Smooth muscle cell (in vitro differentiated cells): ENCODE data around the gene SLC35B1. TPM values are rescaled to one million over a fixed set of nuclear protein-coding genes. Genes with fewer than 3 reads are reported as not detected.
"Not testable (repeated sequence)": the region's sequence is repeated elsewhere in the genome, so short reads cannot be mapped to it uniquely, and the experiment has no call there.

Experiments
- DNase-seq: peaks from one replicate; lab custom pipeline; 2025; ENCODE audit not compliant: unreplicated experiment; lab: John Stamatoyannopoulos, UW
- H2AFZ ChIP-seq: fragments of 200-600 bp; sonication (generic); 2 replicates; pipeline ENCODE4 v1.6.0; 2016; ENCODE audit warnings: antibody characterized with exemption, low read depth, mild to moderate bottlenecking
- H3F3A ChIP-seq: fragments of 200-600 bp; sonication (generic); 2 replicates; pipeline ENCODE4 v1.6.0; 2017; ENCODE audit warnings: antibody characterized with exemption, low read depth
- H3K27ac ChIP-seq: fragments of 200-600 bp; sonication (generic); 2 replicates; pipeline ENCODE4 v1.5.1; 2016; ENCODE audit warnings: low read depth, mild to moderate bottlenecking
- H3K27me3 ChIP-seq: fragments of 200-600 bp; sonication (generic); 2 replicates; pipeline ENCODE4 v1.6.1; 2016; ENCODE audit warnings: low read depth, mild to moderate bottlenecking
- H3K36me3 ChIP-seq: fragments of 200-600 bp; sonication (generic); 2 replicates; pipeline ENCODE4 v1.5.1; 2016; ENCODE audit warnings: low read depth
- H3K4me1 ChIP-seq: fragments of 200-600 bp; sonication (generic); 2 replicates; pipeline ENCODE4 v1.5.1; 2016; ENCODE audit warnings: low read depth
- H3K4me2 ChIP-seq: fragments of 200-600 bp; sonication (generic); 2 replicates; pipeline ENCODE4 v1.6.0; 2016; ENCODE audit warnings: mild to moderate bottlenecking
- H3K4me3 ChIP-seq: fragments of 200-600 bp; sonication (generic); 2 replicates; pipeline ENCODE4 v1.5.1; 2016; ENCODE audit warnings: mild to moderate bottlenecking
- H3K79me2 ChIP-seq: fragments of 200-600 bp; sonication (generic); 2 replicates; pipeline ENCODE4 v1.6.0; 2016; ENCODE audit warnings: low read depth, mild to moderate bottlenecking
- H3K9ac ChIP-seq: fragments of 200-600 bp; sonication (generic); 2 replicates; pipeline ENCODE4 v1.6.0; 2016; ENCODE audit warnings: low read depth
- H3K9me3 ChIP-seq: fragments of 200-600 bp; sonication (generic); replicated peaks from 2 replicates; pipeline ENCODE4 v1.5.1; 2016; ENCODE audit warnings: low read depth
- H4K20me1 ChIP-seq: fragments of 200-600 bp; sonication (generic); 2 replicates; pipeline ENCODE4 v1.6.0; 2016; ENCODE audit warnings: low read depth
- WGBS: methylation state at CpG from one replicate; pipeline ENCODE4 v1.1.7; 2016; ENCODE audit warnings: low lambda C conversion rate; 5-methylcytosine and 5-hydroxymethylcytosine counted together
- polyA plus RNA-seq: library from polyadenylated mRNA; unstranded; fragments of >200 nt; fragmentation: Nextera tagmentation; extraction: Ambion mirVana; gene quantifications from 2 replicates; pipeline ENCODE4 v1.2.1, GENCODE V29; 2016
- total RNA-seq: library from RNA; depleted of rRNA; stranded (reverse); fragments of >200 nt; gene quantifications from 2 replicates; pipeline ENCODE4 v1.2.3, GENCODE V29; 2014
- TF ChIP-seq, protein P1 (sequence below): fragments of 200-600 bp; sonication (generic); IDR thresholded peaks from 2 replicates; pipeline ENCODE4 v1.5.1; 2017; ENCODE audit warnings: borderline replicate concordance, mild to moderate bottlenecking, antibody characterized with exemption; ENCODE audit not compliant: insufficient read depth, poor library complexity, severe bottlenecking

SLC35B1 gene
- total and polyA plus RNA-seq, 2 experiments from 2014 or later: 98.9 to 126 TPM

DNA sequence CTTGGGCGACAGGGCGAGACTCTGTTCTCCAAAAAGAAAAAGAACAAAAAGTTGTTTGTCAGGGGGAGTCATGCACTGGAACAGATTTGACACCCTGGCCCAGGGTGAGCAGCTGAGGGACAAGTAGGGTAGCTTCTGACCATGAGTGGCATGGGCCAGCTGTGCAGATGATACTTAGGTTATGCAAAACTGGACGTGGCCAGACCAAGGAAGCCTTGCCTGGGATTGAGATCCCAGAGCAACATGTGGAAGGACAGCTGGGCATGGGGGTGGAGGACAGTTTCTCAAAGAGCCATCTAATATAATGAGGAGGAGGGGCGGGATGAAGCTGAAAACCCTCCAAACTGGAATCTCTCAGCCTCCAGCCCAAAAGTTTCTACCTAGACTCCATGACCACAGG, 19.6 kb upstream of the SLC35B1 start:
- H3F3A ChIP-seq: no peaks in the 10 kb centered on the region
- H3K4me2 ChIP-seq: no peak overlapping the region
- H3K9me3 ChIP-seq: no peaks in the 10 kb centered on the region
- no peak overlapping the region for H3K4me3 ChIP-seq
- no peaks in the 10 kb centered on the region for H3K4me1 ChIP-seq
- no peak for DNase-seq
- no peaks in the 10 kb centered on the region for H3K79me2 ChIP-seq
- TF ChIP-seq, protein P1, sequence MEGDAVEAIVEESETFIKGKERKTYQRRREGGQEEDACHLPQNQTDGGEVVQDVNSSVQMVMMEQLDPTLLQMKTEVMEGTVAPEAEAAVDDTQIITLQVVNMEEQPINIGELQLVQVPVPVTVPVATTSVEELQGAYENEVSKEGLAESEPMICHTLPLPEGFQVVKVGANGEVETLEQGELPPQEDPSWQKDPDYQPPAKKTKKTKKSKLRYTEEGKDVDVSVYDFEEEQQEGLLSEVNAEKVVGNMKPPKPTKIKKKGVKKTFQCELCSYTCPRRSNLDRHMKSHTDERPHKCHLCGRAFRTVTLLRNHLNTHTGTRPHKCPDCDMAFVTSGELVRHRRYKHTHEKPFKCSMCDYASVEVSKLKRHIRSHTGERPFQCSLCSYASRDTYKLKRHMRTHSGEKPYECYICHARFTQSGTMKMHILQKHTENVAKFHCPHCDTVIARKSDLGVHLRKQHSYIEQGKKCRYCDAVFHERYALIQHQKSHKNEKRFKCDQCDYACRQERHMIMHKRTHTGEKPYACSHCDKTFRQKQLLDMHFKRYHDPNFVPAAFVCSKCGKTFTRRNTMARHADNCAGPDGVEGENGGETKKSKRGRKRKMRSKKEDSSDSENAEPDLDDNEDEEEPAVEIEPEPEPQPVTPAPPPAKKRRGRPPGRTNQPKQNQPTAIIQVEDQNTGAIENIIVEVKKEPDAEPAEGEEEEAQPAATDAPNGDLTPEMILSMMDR: no peak
- no peak overlapping the region for H3K27ac ChIP-seq
- no peaks in the 10 kb centered on the region for H3K27me3 ChIP-seq
- H3K36me3 ChIP-seq: no peaks in the 10 kb centered on the region
- H4K20me1 ChIP-seq: no peaks in the 10 kb centered on the region
- no peak overlapping the region for H3K9ac ChIP-seq
- WGBS: 100% methylated on average over 4 of the region's 4 CpGs
- no peak overlapping the region for H2AFZ ChIP-seq

DNA sequence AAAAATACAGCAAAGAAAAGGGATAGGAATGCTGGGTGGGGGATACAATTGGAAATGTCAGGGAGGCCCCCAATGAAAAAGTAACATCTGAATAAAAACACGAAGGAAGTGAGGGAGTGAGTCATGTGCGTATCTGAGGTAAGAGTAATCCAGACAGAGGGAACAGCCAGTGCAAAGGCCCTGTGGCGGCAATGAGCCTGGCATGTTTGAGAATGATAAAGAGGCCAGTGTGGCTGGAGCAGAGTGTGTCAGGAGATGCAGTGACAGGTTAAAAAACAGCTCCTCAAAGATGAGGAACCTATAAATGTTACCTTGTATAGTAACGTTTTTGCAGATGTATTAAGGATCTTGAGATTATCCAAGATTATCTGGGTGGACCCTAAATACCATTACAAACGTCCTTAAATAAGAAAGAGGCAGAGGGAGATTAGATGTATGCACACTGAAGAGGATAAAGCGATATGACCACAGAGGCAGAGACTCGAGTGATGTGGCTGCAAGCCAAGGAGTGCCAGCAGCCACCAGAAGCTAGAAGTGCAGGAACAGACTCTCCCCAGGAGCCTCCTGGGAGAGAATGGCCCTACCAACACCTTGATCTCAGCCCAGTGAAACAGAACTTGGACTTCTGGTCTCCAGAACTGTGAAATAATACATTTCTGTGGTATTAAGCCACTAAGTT, 17.8 kb upstream of the SLC35B1 start:
- Histone ChIP-seq H3K9ac (no peak overlapping the region), H3K27ac (no peak overlapping the region), H3K4me2 (no peak overlapping the region), H3K4me3 (no peak overlapping the region), H2AFZ (no peak overlapping the region), H4K20me1 (no peaks in the 10 kb centered on the region), H3K27me3 (no peaks in the 10 kb centered on the region), H3K36me3 (no peaks in the 10 kb centered on the region), H3K9me3 (no peaks in the 10 kb centered on the region), H3F3A (no peaks in the 10 kb centered on the region), H3K79me2 (no peaks in the 10 kb centered on the region), H3K4me1 (no peaks in the 10 kb centered on the region)
- TF ChIP-seq, protein P1: no peak
- DNase-seq: no peak
- WGBS: 93% methylated on average over 7 of the region's 7 CpGs

DNA sequence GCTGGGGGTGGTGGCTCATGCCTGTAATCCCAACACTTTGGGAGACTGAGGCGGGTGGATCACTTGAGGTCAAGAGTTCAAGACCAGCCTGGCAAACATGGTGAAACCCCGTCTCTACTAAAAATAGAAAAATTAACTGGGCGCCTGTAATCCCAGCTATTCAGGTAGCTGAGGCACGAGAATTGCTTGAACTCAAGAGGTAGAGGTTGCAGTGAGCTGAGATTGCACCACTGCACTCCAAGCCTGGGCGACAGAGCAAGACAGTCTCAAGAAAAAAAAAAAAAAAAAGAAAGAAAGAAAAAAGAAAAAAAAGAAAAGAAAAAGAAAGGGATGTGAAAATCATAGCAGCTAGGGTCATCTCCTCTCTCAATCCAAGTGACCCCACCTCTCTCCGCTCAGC, 16.8 kb upstream of the SLC35B1 start:
- H3F3A ChIP-seq, H3K36me3 ChIP-seq, H2AFZ ChIP-seq, H3K4me2 ChIP-seq, H4K20me1 ChIP-seq, H3K9me3 ChIP-seq, H3K4me3 ChIP-seq, H3K27ac ChIP-seq, H3K79me2 ChIP-seq, H3K4me1 ChIP-seq, H3K27me3 ChIP-seq, H3K9ac ChIP-seq, DNase-seq: not testable (repeated sequence)
- WGBS: 96% methylated on average over 6 of the region's 6 CpGs

DNA sequence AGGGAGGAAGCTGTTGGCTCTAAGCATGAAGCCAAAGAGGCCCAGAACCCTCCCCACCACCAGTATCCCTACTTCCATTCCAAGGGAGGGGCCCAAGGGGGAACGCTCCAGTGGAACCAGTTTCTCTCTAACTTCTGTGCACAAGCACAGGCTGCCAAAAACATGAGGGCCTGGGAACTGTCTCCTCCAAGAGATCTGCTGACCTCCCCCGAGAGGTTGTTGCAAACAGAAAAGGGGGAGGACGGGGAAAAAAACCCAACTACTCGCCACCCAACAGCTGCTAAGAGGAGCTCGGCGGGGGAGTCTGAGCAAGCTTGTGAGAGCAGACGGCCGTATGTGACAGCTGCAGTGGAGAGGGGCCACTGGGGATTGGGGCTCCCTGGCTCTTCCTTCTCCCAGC, 15.7 kb upstream of the SLC35B1 start:
- TF ChIP-seq, protein P1: no peak
- H3K36me3 ChIP-seq: no peaks in the 10 kb centered on the region
- H3K4me3 ChIP-seq: no peak overlapping the region
- 67% methylated on average over 8 of the region's 8 CpGs for WGBS
- H3K79me2 ChIP-seq: no peaks in the 10 kb centered on the region
- H3K9me3 ChIP-seq: no peaks in the 10 kb centered on the region
- H3K4me1 ChIP-seq: no peaks in the 10 kb centered on the region
- H3K27ac ChIP-seq: no peak overlapping the region
- H3K4me2 ChIP-seq: no peak overlapping the region
- H3K27me3 ChIP-seq: no peaks in the 10 kb centered on the region
- H3F3A ChIP-seq: no peaks in the 10 kb centered on the region
- H2AFZ ChIP-seq: no peak overlapping the region
- no peak for DNase-seq
- no peaks in the 10 kb centered on the region for H4K20me1 ChIP-seq
- no peak overlapping the region for H3K9ac ChIP-seq
